Uterus (tissue), 2 donors: Measurements from ENCODE around the gene SAMD7.

Experiments
- POLR2A ChIP-seq, 2 donors: fragments of 450-650 bp; IDR thresholded peaks; one replicate each; pipeline ENCODE4 v1.6.1; 2016; ENCODE audit warnings: antibody characterized with exemption in 2 of 2, mild to moderate bottlenecking in 1 of 2, moderate library complexity in 1 of 2
- TF ChIP-seq, protein P1 (sequence below), 4 experiments: fragments of 200-600 bp in 2 of 4; fragments of 450-650 bp in 2 of 4; sonication (generic) in 2 of 4; IDR thresholded peaks; one replicate each; pipeline ENCODE4 v1.5.1; 2016 to 2019; ENCODE audit warnings: antibody characterized with exemption in 4 of 4, mild to moderate bottlenecking in 2 of 4, moderate library complexity in 1 of 4

DNA sequence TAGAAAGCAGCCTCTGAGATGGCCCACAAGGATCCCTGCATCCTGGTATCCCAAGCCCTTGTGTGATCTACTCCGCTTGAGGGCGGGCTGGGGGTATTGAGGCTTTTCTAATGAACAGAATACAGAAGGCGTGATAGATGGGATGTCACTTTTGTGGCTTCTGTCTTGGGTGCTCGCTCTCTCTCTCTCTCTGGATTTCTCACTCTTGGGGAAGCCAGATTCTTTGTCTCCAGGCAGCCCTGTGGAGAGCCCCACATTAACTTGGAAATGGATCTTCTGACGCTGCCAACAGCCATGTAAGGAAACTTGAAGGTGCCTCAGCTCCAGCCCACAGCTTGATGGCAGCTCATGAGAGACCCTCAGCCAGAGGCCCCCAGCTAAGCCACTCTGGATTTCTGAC lies 28.4 kb downstream of the SAMD7 start:
- TF ChIP-seq, protein P1, sequence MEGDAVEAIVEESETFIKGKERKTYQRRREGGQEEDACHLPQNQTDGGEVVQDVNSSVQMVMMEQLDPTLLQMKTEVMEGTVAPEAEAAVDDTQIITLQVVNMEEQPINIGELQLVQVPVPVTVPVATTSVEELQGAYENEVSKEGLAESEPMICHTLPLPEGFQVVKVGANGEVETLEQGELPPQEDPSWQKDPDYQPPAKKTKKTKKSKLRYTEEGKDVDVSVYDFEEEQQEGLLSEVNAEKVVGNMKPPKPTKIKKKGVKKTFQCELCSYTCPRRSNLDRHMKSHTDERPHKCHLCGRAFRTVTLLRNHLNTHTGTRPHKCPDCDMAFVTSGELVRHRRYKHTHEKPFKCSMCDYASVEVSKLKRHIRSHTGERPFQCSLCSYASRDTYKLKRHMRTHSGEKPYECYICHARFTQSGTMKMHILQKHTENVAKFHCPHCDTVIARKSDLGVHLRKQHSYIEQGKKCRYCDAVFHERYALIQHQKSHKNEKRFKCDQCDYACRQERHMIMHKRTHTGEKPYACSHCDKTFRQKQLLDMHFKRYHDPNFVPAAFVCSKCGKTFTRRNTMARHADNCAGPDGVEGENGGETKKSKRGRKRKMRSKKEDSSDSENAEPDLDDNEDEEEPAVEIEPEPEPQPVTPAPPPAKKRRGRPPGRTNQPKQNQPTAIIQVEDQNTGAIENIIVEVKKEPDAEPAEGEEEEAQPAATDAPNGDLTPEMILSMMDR (IDR thresholded peaks at IDR 0.05) = no peak
- no peak for TF ChIP-seq POLR2A (IDR thresholded peaks at IDR 0.05)
